ENCODE measurements around the gene STX4. TPM values are rescaled to one million over a fixed set of nuclear protein-coding genes. Genes with fewer than 3 reads are reported as not detected.
"Not testable (repeated sequence)": the region's sequence is repeated elsewhere in the genome, so short reads cannot be mapped to it uniquely, and the experiment has no call there.

The STX4 gene
- total RNA-seq, 1 donor from 2014 or later: 86.1 TPM

DNA sequence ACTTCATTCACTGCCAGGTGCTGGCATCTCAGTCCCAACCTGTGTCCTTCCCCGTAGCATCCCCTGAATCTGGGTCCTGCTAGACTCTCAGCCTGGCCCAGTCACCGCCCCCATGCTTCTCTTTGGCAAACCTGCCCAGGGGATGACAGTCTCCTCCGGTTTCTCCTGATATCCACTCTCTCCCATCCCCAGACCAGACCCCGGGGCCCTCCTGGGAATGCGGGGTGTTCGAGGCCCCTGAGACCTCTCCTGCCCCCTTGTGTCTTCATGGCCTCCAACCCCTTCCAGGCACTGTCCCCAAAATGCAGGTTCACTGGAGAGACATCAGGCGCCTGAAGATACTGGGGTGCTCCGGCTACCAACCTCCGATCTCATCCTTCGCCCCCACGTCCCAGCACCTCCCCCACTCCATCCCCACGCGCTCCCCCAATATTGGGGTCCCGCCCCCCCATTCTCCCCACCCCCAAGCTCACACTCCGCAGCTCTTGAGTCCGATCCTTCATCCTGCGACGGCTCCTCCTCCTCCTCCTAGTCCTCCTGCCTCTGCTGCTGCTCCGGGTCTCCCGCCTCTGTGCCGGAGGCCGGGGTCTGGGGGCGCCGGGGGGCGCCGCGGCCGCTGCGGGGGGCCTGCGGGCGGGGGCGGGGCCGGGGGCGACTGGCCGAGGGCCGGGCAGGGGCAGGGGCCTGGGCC is 23.3 kb upstream of the STX4 start:
- no peak for ATAC-seq
- DNase-seq: no peak
- H3K27ac ChIP-seq: no peak overlapping the region
- H3K36me3 ChIP-seq: no peaks in the 10 kb centered on the region
- intact Hi-C loops (cut with DNase I): no loop called here
- TF ChIP-seq, protein P1, sequence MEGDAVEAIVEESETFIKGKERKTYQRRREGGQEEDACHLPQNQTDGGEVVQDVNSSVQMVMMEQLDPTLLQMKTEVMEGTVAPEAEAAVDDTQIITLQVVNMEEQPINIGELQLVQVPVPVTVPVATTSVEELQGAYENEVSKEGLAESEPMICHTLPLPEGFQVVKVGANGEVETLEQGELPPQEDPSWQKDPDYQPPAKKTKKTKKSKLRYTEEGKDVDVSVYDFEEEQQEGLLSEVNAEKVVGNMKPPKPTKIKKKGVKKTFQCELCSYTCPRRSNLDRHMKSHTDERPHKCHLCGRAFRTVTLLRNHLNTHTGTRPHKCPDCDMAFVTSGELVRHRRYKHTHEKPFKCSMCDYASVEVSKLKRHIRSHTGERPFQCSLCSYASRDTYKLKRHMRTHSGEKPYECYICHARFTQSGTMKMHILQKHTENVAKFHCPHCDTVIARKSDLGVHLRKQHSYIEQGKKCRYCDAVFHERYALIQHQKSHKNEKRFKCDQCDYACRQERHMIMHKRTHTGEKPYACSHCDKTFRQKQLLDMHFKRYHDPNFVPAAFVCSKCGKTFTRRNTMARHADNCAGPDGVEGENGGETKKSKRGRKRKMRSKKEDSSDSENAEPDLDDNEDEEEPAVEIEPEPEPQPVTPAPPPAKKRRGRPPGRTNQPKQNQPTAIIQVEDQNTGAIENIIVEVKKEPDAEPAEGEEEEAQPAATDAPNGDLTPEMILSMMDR (IDR thresholded peaks at IDR 0.05): no peak
- no peaks in the 10 kb centered on the region for H3K4me1 ChIP-seq
- H3K4me3 ChIP-seq: no peak overlapping the region
- H3K27me3 ChIP-seq (ENCODE audit: low read depth): peaks cover 54% of the 10 kb centered on the region
- no peaks in the 10 kb centered on the region for H3K9me3 ChIP-seq

- H3K9me3 ChIP-seq: no peaks in the 10 kb centered on the region
- TF ChIP-seq, protein P1 (IDR thresholded peaks at IDR 0.05): no peak
- H3K4me1 ChIP-seq: no peaks in the 10 kb centered on the region
- H3K27me3 ChIP-seq (ENCODE audit: low read depth): peaks cover 54% of the 10 kb centered on the region
- intact Hi-C loops (cut with DNase I): no loop called here
- peak within 1 kb of the TSS; percentile 8 for H3K4me3 ChIP-seq
- no peaks in the 10 kb centered on the region for H3K36me3 ChIP-seq
- DNase-seq (no peak), ATAC-seq (peak in 1 of 2 donors; percentile 22)
- H3K27ac ChIP-seq: no peak within 1 kb of the TSS
Observed at GRCh38 chr16:31010585-31011325, 22.6 kb upstream of the STX4 start, which contains the start of gene STX1B. Gene STX1B, minus strand, starts transcription at chr16:31010638. Its CDS starts 242 bp downstream, at chr16:31010396.

GRCh38 chr16:31011815-31012214 is 21.5 kb upstream of the STX4 start:
- H3K27ac ChIP-seq; intact Hi-C loops (cut with DNase I); H3K9me3 ChIP-seq; H3K4me1 ChIP-seq; ATAC-seq; DNase-seq; H3K4me3 ChIP-seq; H3K36me3 ChIP-seq: not testable (repeated sequence)
- H3K27me3 ChIP-seq (ENCODE audit: low read depth): peaks cover 59% of the 10 kb centered on the region

GRCh38 chr16:31013292-31013691 is 20.1 kb upstream of the STX4 start:
- intact Hi-C loops (cut with DNase I); ATAC-seq; H3K4me3 ChIP-seq; DNase-seq; H3K36me3 ChIP-seq; H3K4me1 ChIP-seq; H3K27ac ChIP-seq; H3K9me3 ChIP-seq: not testable (repeated sequence)
- peaks cover 44% of the 10 kb centered on the region for H3K27me3 ChIP-seq (ENCODE audit: low read depth)

DNA sequence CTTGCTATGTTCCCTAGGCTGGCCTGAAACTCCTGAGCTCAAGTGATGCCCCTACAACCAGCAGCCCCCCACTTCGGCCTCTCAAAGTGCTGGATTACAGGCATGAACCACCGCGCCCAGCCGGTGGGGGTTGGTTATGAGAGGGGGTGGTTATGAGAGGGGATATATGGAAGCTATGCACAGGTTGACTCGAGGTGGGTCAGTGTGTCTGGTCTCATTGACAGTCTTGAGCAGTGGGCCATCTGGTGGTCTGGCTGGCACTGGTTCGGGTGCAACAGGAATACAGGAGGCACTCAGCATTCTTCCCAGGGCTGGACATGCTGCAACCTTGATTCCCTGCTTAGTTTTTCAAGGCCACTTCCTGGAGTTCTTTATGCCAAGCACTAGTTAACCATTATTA is 17.3 kb upstream of the STX4 start:
- Histone ChIP-seq H3K9me3 (no peaks in the 10 kb centered on the region), H3K36me3 (no peaks in the 10 kb centered on the region), H3K4me1 (no peaks in the 10 kb centered on the region), H3K27ac (no peak overlapping the region), H3K27me3 (ENCODE audit: low read depth) (peaks cover 23% of the 10 kb centered on the region), H3K4me3 (no peak overlapping the region)
- TF ChIP-seq, protein P1 (IDR thresholded peaks at IDR 0.05): no peak
- intact Hi-C loops (cut with DNase I): no loop called here
- no peak for ATAC-seq
- DNase-seq: no peak

GRCh38 chr16:31017756-31018155 is 15.6 kb upstream of the STX4 start:
- H3K27ac ChIP-seq; H3K4me1 ChIP-seq; DNase-seq; intact Hi-C loops (cut with DNase I); H3K4me3 ChIP-seq; ATAC-seq; H3K27me3 ChIP-seq (ENCODE audit: low read depth); H3K9me3 ChIP-seq; H3K36me3 ChIP-seq: not testable (repeated sequence)

DNA sequence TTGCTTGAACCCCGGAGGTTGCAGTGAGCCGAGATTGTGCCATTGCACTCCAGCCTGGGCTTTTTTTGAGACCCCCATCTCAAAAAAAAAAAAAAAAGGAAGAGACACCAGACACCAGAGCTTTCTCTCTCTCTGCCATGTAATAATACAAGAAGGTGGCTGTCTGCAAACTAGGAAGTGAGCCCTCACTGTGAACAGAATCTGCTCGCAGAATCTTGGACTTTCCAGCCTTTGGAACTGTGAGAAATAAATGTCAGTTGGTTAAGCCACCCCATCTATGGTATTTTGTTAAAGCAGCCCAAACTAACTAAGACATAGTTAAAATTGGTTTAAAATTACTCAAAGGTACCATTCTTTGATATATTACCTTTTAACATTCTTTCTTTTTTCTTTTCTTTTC is 12.8 kb upstream of the STX4 start:
- no peak for ATAC-seq
- TF ChIP-seq, protein P1 (IDR thresholded peaks at IDR 0.05): no peak
- H3K4me1 ChIP-seq: no peaks in the 10 kb centered on the region
- no peak for DNase-seq
- intact Hi-C loops (cut with DNase I): no loop called here
- peaks cover 6% of the 10 kb centered on the region for H3K27me3 ChIP-seq (ENCODE audit: low read depth)
- no peak overlapping the region for H3K27ac ChIP-seq
- H3K36me3 ChIP-seq: no peaks in the 10 kb centered on the region
- no peak overlapping the region for H3K4me3 ChIP-seq
- H3K9me3 ChIP-seq: no peaks in the 10 kb centered on the region

All from lower lobe of right lung (tissue), 2 donors.